ENCODE data around the gene HDAC4.
A peak's percentile ranks its signal among the peaks of the same experiment; 100 is the strongest.

The HDAC4 gene

GRCh38 chr2:239267288-239267951 is 133.4 kb downstream of the HDAC4 start:
- DNase-seq (ENCODE audit: low spot score), result peak; percentile 72

DNA sequence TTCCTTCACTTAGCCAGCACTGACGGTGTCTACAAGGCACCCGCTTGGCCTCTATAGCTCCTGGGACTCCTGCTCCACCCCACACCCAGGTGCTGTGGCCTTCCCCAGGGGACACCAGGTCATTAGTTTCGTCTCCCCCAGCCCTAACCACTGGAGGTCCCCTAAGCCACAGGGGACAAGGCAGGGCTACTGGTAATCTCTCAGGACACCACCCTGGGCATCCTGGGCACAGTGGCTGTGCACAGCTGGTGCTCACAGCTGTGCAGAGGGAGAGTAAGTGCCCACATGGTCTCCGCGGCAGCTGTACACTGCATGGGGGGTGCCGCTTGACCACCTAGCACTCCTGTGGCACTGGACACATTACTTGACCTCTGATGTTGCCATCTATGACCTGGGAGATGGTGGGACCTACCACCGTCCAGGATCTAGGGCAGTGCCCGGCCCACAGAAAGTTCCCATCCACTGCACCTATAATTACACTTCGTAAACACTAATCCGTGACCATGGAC is 134.0 kb downstream of the HDAC4 start:
- DNase-seq (ENCODE audit: low spot score), result no peak

- DNase-seq (ENCODE audit: low spot score), result no peak
Measured at GRCh38 chr2:239266434-239266766, 134.4 kb downstream of the HDAC4 start.

GRCh38 chr2:239265681-239266433 is 135.0 kb downstream of the HDAC4 start:
- DNase-seq (ENCODE audit: low spot score), result no peak

DNA sequence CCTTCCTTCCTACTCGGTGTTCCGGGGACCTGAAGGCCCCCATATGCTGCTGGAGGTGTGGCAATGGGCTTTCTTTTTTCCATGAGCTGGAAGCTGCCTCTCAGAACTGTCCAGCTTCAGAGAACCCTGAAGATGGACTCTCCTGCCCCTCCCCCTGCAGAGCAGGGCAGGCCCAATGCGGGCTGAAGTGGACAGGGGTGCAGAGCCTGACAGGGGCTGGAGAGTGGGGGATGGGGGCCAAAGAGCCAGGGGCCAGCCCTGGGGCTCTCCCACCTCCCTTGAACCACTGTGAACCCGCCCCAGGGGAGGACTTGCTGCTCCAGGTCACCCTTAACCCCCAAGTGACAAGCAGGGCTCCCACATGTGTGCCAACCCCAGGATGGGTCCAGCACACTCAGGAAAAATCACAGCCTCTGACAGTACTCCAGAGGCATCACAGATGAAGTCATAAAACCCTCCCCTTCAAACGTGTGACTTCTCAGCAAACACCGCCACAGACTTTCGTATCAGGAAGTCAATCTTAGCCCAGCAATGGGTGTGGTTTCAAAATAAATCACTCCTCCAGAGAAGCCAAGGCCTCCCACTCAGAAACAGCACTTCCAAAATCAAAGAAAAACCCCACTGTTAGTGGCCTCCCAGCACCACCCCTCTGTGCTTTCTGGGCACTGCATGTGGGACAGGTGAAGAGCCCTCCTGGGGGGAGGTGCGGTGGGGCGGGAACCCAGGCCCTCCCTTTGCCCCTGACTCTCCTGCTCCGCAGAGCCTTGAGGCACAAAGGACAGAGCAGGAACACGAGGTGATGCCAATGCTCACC is 135.8 kb downstream of the HDAC4 start:
- peak; percentile 57 for DNase-seq (ENCODE audit: low spot score)

DNA sequence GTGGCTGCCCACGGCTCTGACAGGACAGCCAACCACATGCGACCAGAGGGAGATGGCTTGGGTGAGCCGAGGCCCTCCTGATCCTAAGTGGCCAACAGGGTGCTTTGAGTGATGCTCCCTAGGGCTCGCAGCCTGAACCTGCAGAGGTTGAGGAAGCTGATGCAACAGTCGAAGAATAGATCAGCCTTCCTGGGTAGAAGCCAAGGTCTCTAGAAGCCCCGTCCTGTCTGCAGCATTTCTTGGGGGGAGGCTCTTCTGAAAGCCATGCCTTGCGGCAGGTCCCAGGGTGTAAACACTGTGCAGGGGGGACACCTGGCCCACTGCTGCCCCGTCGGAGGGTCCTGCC is 136.4 kb downstream of the HDAC4 start:
- DNase-seq (ENCODE audit: low spot score), result no peak

- no peak for DNase-seq (ENCODE audit: low spot score)
Measured at GRCh38 chr2:239263669-239264491, 136.9 kb downstream of the HDAC4 start.

DNA sequence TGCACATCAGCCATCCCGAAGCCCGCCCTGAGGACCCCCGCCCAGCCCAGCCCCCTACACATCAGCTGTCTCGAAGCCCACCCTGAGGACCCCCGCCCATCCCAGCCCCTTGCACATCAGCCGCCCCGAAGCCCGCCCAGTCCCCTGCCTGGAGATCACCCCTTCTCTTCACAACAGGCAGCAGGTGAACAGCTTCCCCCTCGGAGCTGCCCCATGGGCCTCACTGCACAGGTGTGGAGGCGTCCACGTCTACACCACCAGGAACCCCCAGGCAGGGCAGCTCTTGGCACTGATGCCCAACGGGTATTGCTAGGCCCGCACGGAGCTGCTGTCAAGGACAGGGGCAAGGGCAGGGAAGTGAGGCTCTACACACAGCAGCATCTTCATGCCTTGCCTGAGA is 137.6 kb downstream of the HDAC4 start:
- no peak for DNase-seq (ENCODE audit: low spot score)

- DNase-seq (ENCODE audit: low spot score), result no peak
Measured at GRCh38 chr2:239262484-239263230, 138.2 kb downstream of the HDAC4 start.

GRCh38 chr2:239261796-239262483 is 138.9 kb downstream of the HDAC4 start:
- DNase-seq (ENCODE audit: low spot score), result no peak

DNA sequence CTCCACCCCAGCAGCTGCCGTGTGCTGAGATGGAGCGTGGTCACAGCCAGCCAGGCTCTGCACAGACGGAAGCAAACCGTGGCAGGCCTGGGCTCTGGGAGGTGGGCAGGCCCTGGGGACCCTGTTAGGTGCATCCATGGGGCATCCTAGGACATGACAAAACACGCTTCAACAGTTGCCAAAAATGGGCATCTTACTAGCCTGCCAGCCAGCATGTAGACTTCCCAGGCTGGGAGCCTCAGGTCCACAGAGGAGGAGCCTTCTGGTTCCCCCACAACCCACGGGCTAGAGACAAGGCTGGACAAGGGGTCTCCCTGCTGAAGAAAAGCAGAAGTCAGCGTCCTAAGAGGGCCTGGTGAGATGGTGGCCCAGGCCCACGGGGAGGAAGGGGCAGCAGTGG is 139.5 kb downstream of the HDAC4 start:
- no peak for DNase-seq (ENCODE audit: low spot score)

GRCh38 chr2:239260546-239261327 is 140.1 kb downstream of the HDAC4 start:
- no peak for DNase-seq (ENCODE audit: low spot score)

- DNase-seq (ENCODE audit: low spot score), result peak; percentile 60
Measured at GRCh38 chr2:239259603-239260298, 141.1 kb downstream of the HDAC4 start.

DNA sequence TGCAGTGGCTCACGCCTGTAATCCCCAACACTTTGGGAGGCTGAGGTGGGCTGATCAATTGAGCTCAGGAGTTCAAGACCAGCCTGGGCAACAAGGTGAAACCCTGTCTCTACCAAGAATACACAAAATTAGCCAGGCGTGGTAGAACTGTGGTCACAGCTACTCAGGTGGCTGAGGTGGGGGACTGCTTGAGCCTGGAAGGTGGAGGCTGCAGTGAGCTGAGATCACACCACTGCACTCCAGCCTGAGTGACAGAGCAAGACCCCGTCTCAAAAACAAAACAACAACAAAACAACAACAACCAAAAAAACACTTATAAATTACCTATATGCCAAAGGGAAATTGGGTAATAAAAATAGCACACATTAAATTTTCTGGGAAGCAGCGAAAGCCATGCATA is 141.6 kb downstream of the HDAC4 start:
- no peak for DNase-seq (ENCODE audit: low spot score)

- DNase-seq (ENCODE audit: low spot score), result no peak
Measured at GRCh38 chr2:239258248-239258647, 142.6 kb downstream of the HDAC4 start.

DNA sequence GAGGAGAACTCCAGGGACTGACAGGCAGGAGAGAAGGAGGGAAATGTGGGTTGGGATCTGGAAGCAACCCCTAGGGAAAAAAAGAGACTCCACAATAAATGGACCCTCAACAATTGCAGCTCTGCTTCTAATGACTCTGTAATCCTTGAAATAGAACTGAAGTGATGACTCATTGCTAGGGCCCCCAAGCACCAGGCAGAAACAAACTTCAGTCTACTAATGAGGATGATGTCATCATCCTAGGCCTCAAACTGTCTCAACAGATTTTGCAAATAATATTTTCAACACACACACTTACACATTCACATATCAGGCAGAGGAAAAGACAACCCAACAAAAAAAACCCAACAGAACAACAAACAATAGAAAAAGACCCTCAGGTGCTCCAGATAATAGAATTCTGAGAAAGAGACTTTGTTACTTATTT is 143.3 kb downstream of the HDAC4 start:
- DNase-seq (ENCODE audit: low spot score), result no peak

DNA sequence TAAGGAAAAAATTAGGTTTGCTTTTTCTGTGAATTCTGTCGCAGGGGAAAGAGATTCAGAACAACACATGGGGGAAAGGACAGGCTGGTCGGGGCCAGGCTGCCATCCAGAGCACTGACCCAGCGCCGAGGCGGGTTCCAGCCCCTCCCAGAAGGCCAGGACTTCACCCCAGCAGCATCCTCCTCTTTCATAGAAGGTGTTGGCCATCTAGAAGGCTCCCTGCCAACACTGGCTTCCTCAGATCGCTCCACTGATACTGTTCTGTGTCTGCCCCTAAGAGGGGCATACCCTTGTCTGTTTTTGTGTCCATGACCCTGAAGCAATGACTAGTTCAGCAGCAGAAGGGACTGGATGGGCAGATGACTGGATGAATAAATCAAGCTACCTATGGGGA is 144.5 kb downstream of the HDAC4 start:
- no peak for DNase-seq (ENCODE audit: low spot score)

DNA sequence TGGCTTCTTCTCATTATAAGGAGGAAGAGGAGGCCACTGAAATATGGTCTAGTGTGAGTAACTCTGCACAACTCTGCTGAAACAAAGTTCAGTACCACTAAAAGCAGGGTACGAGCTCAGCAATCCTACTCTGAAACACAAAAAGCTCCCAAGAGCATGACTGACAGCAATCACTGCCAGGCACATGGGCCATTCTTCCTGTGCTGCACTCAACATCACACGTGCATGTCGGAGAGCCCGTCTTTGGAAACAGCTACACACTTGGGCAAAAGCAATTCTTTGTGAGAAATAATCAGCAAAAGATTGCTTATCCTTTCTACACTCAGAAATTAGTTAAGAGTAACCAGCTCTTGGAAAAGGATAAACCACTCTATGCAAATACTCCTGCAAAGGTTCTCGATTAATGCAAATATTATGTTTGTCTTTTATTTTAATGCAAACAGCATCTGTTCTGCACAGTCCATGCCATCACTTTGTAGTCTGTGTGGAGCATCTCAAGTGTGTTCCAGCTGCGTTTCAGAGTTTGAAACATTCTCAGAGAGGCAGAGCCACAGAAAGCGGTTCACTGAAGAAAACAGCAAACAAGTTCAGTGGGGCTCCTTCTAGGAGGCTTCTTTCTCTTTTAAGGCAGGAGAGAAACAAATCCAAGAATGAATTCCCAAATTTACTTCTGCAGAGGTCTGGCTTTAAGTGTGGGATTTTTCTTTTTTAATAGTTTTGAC is 145.0 kb downstream of the HDAC4 start:
- DNase-seq (ENCODE audit: low spot score), result peak; percentile 48

- DNase-seq (ENCODE audit: low spot score), result no peak
Measured at GRCh38 chr2:239255218-239255617, 145.6 kb downstream of the HDAC4 start.
